GM23338 (cell line): ENCODE measurements around the gene CLSTN2. TPM values are rescaled to one million over a fixed set of nuclear protein-coding genes. Genes with fewer than 3 reads are reported as not detected.

ENCODE experiments used
- ATAC-seq: fragments of 200-7000 bp; cut with Tn5 transposase; 3 replicates; pipeline ENCODE4 v1.9.1; 2020
- DNase-seq: peaks from one replicate; pipeline ENCODE4 v3.0.0-alpha.2; 2015; ENCODE audit warnings: low spot score
- H2AFZ ChIP-seq: fragments of 200-600 bp; sonication (generic); 2 replicates; pipeline ENCODE4 v1.8.0; 2016; ENCODE audit warnings: antibody characterized with exemption, mild to moderate bottlenecking, moderate library complexity
- H3F3A ChIP-seq: fragments of 200-600 bp; sonication (generic); replicated peaks from 2 replicates; pipeline ENCODE4 v1.8.0; 2017; ENCODE audit warnings: antibody characterized with exemption, mixed run types, low read depth
- H3K27ac ChIP-seq: fragments of 200-600 bp; sonication (generic); 2 replicates; pipeline ENCODE4 v1.6.1; 2016; ENCODE audit warnings: low read depth
- H3K27me3 ChIP-seq: fragments of 200-600 bp; sonication (generic); 2 replicates; pipeline ENCODE4 v1.8.0; 2016; ENCODE audit warnings: mild to moderate bottlenecking, mixed run types, moderate library complexity; ENCODE audit not compliant: insufficient read depth
- H3K36me3 ChIP-seq: fragments of 200-600 bp; sonication (generic); 2 replicates; pipeline ENCODE4 v1.8.0; 2016; ENCODE audit warnings: mild to moderate bottlenecking; ENCODE audit not compliant: insufficient read depth
- H3K4me1 ChIP-seq: fragments of 200-600 bp; sonication (generic); 2 replicates; pipeline ENCODE4 v1.8.0; 2016; ENCODE audit warnings: mild to moderate bottlenecking, moderate library complexity; ENCODE audit not compliant: insufficient read depth
- H3K4me2 ChIP-seq: fragments of 200-600 bp; sonication (generic); 2 replicates; pipeline ENCODE4 v1.7.1; 2017; ENCODE audit warnings: mixed run types
- H3K4me3 ChIP-seq: fragments of 200-600 bp; sonication (generic); 2 replicates; pipeline ENCODE4 v1.6.1; 2016; ENCODE audit warnings: mixed run types
- H3K79me2 ChIP-seq: fragments of 200-600 bp; sonication (generic); replicated peaks from 2 replicates; pipeline ENCODE4 v1.8.0; 2017; ENCODE audit warnings: mild to moderate bottlenecking; ENCODE audit not compliant: insufficient read depth
- H3K9me2 ChIP-seq: fragments of 200-600 bp; sonication (generic); 2 replicates; pipeline ENCODE4 v1.8.0; 2017; ENCODE audit not compliant: insufficient read depth
- H4K20me1 ChIP-seq: fragments of 200-600 bp; sonication (generic); replicated peaks from 2 replicates; pipeline ENCODE4 v1.8.0; 2017; ENCODE audit warnings: mild to moderate bottlenecking; ENCODE audit not compliant: insufficient read depth
- H3K27ac Mint-ChIP-seq: 2 replicates; pipeline ENCODE4 v1.8.0; 2020; ENCODE audit warnings: inconsistent platforms, mild to moderate bottlenecking, moderate library complexity, mixed read lengths
- H3K27me3 Mint-ChIP-seq: 3 replicates; pipeline ENCODE4 v1.8.0; 2022; ENCODE audit warnings: low read depth, mild to moderate bottlenecking, moderate library complexity, mixed read lengths, inconsistent platforms; ENCODE audit not compliant: insufficient read depth, poor library complexity
- H3K36me3 Mint-ChIP-seq: 3 replicates; pipeline ENCODE4 v1.8.0; 2021; ENCODE audit warnings: low read depth, mild to moderate bottlenecking, inconsistent platforms, moderate library complexity, mixed read lengths
- H3K4me1 Mint-ChIP-seq: 3 replicates; pipeline ENCODE4 v1.8.0; 2020; ENCODE audit warnings: mild to moderate bottlenecking, inconsistent platforms, mixed read lengths
- H3K4me3 Mint-ChIP-seq: 3 replicates; pipeline ENCODE4 v1.8.0; 2021; ENCODE audit warnings: moderate library complexity, mild to moderate bottlenecking, inconsistent platforms, mixed read lengths
- H3K9me3 Mint-ChIP-seq: 3 replicates; pipeline ENCODE4 v1.8.0; 2020; ENCODE audit warnings: moderate library complexity, mild to moderate bottlenecking, inconsistent platforms, mixed read lengths
- CREB1 ChIP-seq: fragments of 250-450 bp; sonication (Bioruptor Pico); IDR thresholded peaks from 2 replicates; pipeline ENCODE4 v1.5.0; 2020; ENCODE audit warnings: low read depth, mild to moderate bottlenecking, moderate library complexity
- CTCF ChIP-seq, 2 experiments: fragments of 200-600 bp in 1 of 2; sonication (generic) in 1 of 2; conservative IDR thresholded peaks; 2 replicates each; pipeline versions ENCODE4 v1.5.1 to v1.6.1; 2016 to 2017; ENCODE audit warnings: antibody characterized with exemption in 2 of 2, low read depth in 2 of 2, mild to moderate bottlenecking in 2 of 2, moderate library complexity in 1 of 2
- EZH2 ChIP-seq: fragments of 200-600 bp; sonication (generic); IDR thresholded peaks from one replicate; pipeline ENCODE4 v1.8.0; 2017; ENCODE audit warnings: antibody characterized with exemption, mild to moderate bottlenecking, low read depth; ENCODE audit not compliant: unreplicated experiment
- EZH2phosphoT487 ChIP-seq: fragments of 200-600 bp; sonication (generic); IDR thresholded peaks from one replicate; pipeline ENCODE4 v1.8.1; 2018; ENCODE audit warnings: antibody characterized with exemption; ENCODE audit not compliant: unreplicated experiment
- NANOG ChIP-seq: IDR thresholded peaks from 2 replicates; pipeline ENCODE4 v1.6.1; 2016; ENCODE audit warnings: antibody characterized with exemption, borderline replicate concordance
- ZNF114 ChIP-seq: fragments of 250-450 bp; sonication (Bioruptor Pico); IDR thresholded peaks from 2 replicates; pipeline ENCODE4 v1.5.0; 2020; ENCODE audit warnings: mild to moderate bottlenecking, moderate library complexity
- ZNF331 ChIP-seq: fragments of 250-450 bp; sonication (Bioruptor Pico); IDR thresholded peaks from 2 replicates; pipeline ENCODE4 v1.5.0; 2020; ENCODE audit warnings: low read depth, mild to moderate bottlenecking, moderate library complexity
- polyA plus RNA-seq: library from polyadenylated mRNA; unstranded; fragments of >200 nt; fragmentation: Nextera tagmentation; extraction: Ambion mirVana; gene quantifications from 2 replicates; pipeline ENCODE4 v1.2.1, GENCODE V29; 2016
- total RNA-seq: library from RNA; depleted of rRNA; stranded (reverse); fragments of >200 nt; shearing (Covaris generic); gene quantifications from 2 replicates; pipeline ENCODE4 v1.2.3, GENCODE V29; 2014
- TF ChIP-seq, protein P1 (sequence below): fragments of 250-450 bp; sonication (Bioruptor Pico); IDR thresholded peaks from 2 replicates; pipeline ENCODE4 v1.5.0; 2020; ENCODE audit warnings: mild to moderate bottlenecking, moderate library complexity

The CLSTN2 gene
- total and polyA plus RNA-seq, 2 experiments from 2014 or later: 0.11 to 0.83 TPM

DNA sequence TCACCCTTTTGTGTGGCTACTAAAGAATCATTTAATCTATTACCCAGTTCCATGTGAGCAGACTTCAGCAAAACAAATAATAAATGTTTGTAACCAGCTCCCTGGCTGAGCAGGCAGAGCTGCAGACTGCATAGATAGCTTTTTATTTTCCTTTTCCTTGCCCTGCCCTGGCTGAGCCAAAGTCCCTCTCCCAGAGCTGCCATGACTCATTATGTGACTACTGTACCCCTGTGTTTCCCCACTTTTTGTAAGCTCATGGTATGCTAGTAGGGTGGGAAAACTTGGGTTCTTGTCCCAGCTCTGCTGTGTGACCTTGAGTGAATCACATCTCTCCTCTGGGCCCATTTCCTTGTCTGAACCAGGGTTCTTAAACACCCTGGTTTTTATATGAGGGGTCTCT, 127.5 kb downstream of the CLSTN2 start:
- Histone ChIP-seq H3K36me3 (no peaks in the 10 kb centered on the region), H3F3A (no peaks in the 10 kb centered on the region), H3K27ac (no peak overlapping the region), H3K27me3 (no peaks in the 10 kb centered on the region), H3K4me3 (no peak overlapping the region), H3K4me1 (no peaks in the 10 kb centered on the region), H2AFZ (no peak overlapping the region), H3K4me2 (no peak overlapping the region), H4K20me1 (no peaks in the 10 kb centered on the region), H3K9me2 (no peaks in the 10 kb centered on the region; the same call in 1 of the 2 replicates), H3K79me2 (no peaks in the 10 kb centered on the region)
- H3K4me3 Mint-ChIP-seq: no peak overlapping the region
- H3K27ac Mint-ChIP-seq: no peak overlapping the region
- H3K4me1 Mint-ChIP-seq: no peaks in the 10 kb centered on the region
- peaks cover 2% of the 10 kb centered on the region for H3K27me3 Mint-ChIP-seq
- ATAC-seq (no peak), DNase-seq (no peak)
- TF ChIP-seq, protein P1, sequence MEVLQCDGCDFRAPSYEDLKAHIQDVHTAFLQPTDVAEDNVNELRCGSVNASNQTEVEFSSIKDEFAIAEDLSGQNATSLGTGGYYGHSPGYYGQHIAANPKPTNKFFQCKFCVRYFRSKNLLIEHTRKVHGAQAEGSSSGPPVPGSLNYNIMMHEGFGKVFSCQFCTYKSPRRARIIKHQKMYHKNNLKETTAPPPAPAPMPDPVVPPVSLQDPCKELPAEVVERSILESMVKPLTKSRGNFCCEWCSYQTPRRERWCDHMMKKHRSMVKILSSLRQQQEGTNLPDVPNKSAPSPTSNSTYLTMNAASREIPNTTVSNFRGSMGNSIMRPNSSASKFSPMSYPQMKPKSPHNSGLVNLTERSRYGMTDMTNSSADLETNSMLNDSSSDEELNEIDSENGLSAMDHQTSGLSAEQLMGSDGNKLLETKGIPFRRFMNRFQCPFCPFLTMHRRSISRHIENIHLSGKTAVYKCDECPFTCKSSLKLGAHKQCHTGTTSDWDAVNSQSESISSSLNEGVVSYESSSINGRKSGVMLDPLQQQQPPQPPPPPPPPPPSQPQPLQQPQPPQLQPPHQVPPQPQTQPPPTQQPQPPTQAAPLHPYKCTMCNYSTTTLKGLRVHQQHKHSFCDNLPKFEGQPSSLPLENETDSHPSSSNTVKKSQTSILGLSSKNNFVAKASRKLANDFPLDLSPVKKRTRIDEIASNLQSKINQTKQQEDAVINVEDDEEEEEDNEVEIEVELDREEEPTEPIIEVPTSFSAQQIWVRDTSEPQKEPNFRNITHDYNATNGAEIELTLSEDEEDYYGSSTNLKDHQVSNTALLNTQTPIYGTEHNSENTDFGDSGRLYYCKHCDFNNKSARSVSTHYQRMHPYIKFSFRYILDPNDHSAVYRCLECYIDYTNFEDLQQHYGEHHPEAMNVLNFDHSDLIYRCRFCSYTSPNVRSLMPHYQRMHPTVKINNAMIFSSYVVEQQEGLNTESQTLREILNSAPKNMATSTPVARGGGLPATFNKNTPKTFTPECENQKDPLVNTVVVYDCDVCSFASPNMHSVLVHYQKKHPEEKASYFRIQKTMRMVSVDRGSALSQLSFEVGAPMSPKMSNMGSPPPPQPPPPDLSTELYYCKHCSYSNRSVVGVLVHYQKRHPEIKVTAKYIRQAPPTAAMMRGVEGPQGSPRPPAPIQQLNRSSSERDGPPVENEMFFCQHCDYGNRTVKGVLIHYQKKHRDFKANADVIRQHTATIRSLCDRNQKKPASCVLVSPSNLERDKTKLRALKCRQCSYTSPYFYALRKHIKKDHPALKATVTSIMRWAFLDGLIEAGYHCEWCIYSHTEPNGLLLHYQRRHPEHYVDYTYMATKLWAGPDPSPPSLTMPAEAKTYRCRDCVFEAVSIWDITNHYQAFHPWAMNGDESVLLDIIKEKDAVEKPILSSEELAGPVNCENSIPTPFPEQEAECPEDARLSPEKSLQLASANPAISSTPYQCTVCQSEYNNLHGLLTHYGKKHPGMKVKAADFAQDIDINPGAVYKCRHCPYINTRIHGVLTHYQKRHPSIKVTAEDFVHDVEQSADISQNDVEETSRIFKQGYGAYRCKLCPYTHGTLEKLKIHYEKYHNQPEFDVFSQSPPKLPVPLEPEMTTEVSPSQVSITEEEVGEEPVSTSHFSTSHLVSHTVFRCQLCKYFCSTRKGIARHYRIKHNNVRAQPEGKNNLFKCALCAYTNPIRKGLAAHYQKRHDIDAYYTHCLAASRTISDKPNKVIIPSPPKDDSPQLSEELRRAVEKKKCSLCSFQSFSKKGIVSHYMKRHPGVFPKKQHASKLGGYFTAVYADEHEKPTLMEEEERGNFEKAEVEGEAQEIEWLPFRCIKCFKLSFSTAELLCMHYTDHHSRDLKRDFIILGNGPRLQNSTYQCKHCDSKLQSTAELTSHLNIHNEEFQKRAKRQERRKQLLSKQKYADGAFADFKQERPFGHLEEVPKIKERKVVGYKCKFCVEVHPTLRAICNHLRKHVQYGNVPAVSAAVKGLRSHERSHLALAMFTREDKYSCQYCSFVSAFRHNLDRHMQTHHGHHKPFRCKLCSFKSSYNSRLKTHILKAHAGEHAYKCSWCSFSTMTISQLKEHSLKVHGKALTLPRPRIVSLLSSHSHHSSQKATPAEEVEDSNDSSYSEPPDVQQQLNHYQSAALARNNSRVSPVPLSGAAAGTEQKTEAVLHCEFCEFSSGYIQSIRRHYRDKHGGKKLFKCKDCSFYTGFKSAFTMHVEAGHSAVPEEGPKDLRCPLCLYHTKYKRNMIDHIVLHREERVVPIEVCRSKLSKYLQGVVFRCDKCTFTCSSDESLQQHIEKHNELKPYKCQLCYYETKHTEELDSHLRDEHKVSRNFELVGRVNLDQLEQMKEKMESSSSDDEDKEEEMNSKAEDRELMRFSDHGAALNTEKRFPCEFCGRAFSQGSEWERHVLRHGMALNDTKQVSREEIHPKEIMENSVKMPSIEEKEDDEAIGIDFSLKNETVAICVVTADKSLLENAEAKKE (CRISPR knock-in tag): no peak
- TF ChIP-seq NANOG (no peak), ZNF331 (CRISPR knock-in tag) (no peak), EZH2phosphoT487 (no peak), EZH2 (no peak), ZNF114 (CRISPR knock-in tag) (no peak), CTCF (conservative IDR thresholded peaks at IDR 0.05; ENCODE audit: low read depth in 2 of 2) (no peak), CREB1 (CRISPR knock-in tag) (no peak)
- no peaks in the 10 kb centered on the region for H3K36me3 Mint-ChIP-seq
- H3K9me3 Mint-ChIP-seq: no peaks in the 10 kb centered on the region
